Middle frontal gyrus (tissue), 1 donor: ENCODE data around the gene MFAP3L.

ENCODE experiments used
- DNase-seq: peaks from one replicate; pipeline ENCODE4 v3.0.0-alpha.2; 2015; ENCODE audit warnings: low spot score; ENCODE audit errors: extremely low spot score

Gene MFAP3L

DNA sequence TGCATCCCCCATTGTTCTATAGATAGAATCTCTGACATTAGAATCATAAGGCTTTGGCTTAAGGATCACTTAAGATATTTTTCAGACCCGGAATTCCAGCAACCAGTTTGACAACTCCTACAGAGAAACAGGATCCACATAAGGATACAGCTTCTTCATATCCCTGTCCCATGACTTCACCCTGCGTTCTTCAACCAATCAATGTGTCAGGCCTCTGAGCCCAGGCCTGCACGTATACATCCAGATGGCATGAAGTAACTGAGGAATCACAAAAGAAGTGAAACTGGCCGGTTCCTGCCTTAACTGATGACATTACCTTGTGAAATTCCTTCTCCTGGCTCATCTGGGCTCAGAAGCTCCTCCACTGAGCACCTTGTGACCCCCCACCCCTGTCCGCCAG lies 85.1 kb downstream of the MFAP3L start:
- no peak for DNase-seq

DNA sequence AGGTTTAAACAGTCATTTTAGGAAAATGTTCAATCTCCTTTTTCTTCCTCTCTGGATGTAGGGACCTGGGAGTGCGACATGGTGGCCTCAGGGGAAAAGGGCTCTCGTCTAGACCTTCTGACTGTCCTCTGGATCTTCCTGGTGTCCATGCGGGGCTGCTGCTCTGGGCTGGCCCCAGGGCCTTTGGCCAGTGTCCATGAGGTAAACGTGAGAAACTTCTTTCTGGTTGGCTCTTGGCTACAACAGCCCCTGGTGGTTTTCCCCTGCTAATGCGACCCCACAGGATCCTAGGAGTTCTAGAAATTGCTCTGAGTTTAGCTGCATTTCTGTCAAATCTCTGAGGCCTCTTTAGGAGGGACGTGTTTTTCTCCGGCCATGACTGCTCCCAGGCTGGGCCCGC lies 85.7 kb downstream of the MFAP3L start:
- no peak for DNase-seq
